Activated T-helper 1 cell treated with anti-CD3 and anti-CD28 coated beads, Interleukin-12 subunit alpha, Interleukin-12 subunit beta, Interleukin-2, Interleukin-4 antibody, amounts not matched to agents 30 ng/mL and 10 ng/mL and 1 ng/mL, durations not matched to agents 14 hours and 24 hours and 36 hours (primary cell): ENCODE data around the gene PUS10. TPM values are rescaled to one million over a fixed set of nuclear protein-coding genes. Genes with fewer than 3 reads are reported as not detected.

Experiments used
- DNase-seq: peaks from one replicate; pipeline ENCODE4 v3.0.0; 2021; ENCODE audit warnings: low spot score
- H3K27ac Mint-ChIP-seq: one replicate; pipeline ENCODE4 v1.8.0; 2021; ENCODE audit warnings: mild to moderate bottlenecking, mixed read lengths
- H3K27me3 Mint-ChIP-seq: one replicate; pipeline ENCODE4 v1.8.0; 2022; ENCODE audit warnings: mild to moderate bottlenecking, moderate library complexity, mixed read lengths; ENCODE audit not compliant: insufficient read depth
- H3K36me3 Mint-ChIP-seq: one replicate; pipeline ENCODE4 v1.8.0; 2021; ENCODE audit warnings: low read depth, mixed read lengths
- H3K4me1 Mint-ChIP-seq: one replicate; pipeline ENCODE4 v1.8.0; 2021; ENCODE audit warnings: low read depth, mixed read lengths
- H3K4me3 Mint-ChIP-seq: one replicate; pipeline ENCODE4 v1.8.0; 2021; ENCODE audit warnings: mild to moderate bottlenecking, moderate library complexity, mixed read lengths
- H3K9me3 Mint-ChIP-seq: one replicate; pipeline ENCODE4 v1.8.0; 2021; ENCODE audit warnings: mixed read lengths
- intact Hi-C: fragments of 100-400 bp; cut with micrococcal nuclease; formaldehyde crosslinking; loops from one replicate; pipeline ENCODE4 v1.15.1; 2024
- total RNA-seq: library from RNA; stranded (reverse); gene quantifications from 2 replicates; pipeline ENCODE4 v1.2.3, GENCODE V29; 2022

PUS10 gene
- total RNA-seq, 1 donor from 2014 or later: 5.9 TPM

DNA sequence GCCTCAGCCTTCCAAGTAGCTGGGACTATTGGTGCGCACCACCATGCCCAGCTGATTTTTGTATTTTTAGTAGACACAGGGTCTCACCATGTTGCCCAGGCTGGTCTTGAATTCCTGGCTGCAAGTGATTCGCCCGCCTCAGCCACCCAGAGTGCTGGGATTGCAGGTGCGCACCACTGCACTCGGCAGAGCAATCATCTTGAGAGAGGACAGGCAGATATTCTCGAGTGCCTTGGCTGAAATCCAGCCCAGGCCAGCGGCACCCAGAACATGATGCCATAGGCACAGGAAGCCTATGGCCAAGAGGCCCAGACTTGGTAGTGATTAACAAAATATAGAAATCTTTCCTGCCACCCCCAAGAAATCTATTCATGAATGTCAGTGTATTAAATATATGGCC, 58.6 kb downstream of the PUS10 start:
- peaks cover 4% of the 10 kb centered on the region for H3K9me3 Mint-ChIP-seq
- peaks cover 10% of the 10 kb centered on the region for H3K36me3 Mint-ChIP-seq
- intact Hi-C loops: no loop called here
- H3K27me3 Mint-ChIP-seq: no peaks in the 10 kb centered on the region
- DNase-seq: no peak
- H3K4me1 Mint-ChIP-seq: peaks cover 9% of the 10 kb centered on the region
- no peak overlapping the region for H3K4me3 Mint-ChIP-seq
- no peak overlapping the region for H3K27ac Mint-ChIP-seq

DNA sequence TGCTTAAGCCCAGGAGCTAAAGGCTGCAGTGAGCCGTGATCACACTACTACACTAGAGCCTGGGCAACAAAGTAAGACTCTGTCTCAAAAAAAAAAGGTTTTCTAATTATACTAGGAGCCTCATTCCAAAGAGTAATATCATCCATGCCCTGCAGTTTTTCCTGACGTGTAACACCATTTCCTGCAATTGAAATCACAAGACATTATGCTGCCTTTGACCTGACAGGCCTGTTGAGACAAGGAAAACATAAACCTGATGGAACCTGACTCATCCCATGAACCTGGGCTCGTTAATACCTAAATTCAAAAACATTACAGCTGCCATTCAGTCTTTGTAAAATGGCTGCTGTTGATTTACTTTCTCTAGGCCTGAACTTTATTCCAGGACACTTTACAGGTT, 59.3 kb downstream of the PUS10 start:
- Mint-ChIP-seq H3K27me3 (no peaks in the 10 kb centered on the region), H3K4me3 (no peak overlapping the region), H3K27ac (no peak overlapping the region), H3K9me3 (no peaks in the 10 kb centered on the region), H3K4me1 (peaks cover 9% of the 10 kb centered on the region), H3K36me3 (peaks cover 9% of the 10 kb centered on the region)
- intact Hi-C loops: no loop called here
- DNase-seq: no peak

DNA sequence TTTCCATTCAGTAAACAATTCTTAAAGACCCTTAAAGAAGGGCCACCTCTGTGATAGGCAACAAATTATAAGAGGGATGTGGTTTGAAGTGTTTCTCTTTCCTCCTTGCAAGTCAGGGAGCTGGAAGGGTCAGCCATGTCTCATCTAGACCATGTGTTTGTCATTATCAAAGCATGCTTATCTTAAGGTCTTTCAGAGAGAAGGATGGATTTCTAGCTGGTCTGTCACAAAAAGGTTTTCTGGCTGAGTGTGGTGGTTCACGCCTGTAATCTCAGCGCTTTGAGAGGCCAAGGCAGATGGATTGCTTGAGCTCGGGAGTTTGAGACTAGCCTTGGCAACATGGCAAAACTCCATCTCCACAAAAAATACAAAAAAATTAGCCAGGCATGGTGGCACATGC, 59.7 kb downstream of the PUS10 start:
- H3K27ac Mint-ChIP-seq: no peak overlapping the region
- H3K36me3 Mint-ChIP-seq: peaks cover 12% of the 10 kb centered on the region
- H3K4me1 Mint-ChIP-seq: peaks cover 10% of the 10 kb centered on the region
- intact Hi-C loops: no loop called here
- H3K27me3 Mint-ChIP-seq: no peaks in the 10 kb centered on the region
- no peak for DNase-seq
- H3K9me3 Mint-ChIP-seq: no peaks in the 10 kb centered on the region
- H3K4me3 Mint-ChIP-seq: no peak overlapping the region

DNA sequence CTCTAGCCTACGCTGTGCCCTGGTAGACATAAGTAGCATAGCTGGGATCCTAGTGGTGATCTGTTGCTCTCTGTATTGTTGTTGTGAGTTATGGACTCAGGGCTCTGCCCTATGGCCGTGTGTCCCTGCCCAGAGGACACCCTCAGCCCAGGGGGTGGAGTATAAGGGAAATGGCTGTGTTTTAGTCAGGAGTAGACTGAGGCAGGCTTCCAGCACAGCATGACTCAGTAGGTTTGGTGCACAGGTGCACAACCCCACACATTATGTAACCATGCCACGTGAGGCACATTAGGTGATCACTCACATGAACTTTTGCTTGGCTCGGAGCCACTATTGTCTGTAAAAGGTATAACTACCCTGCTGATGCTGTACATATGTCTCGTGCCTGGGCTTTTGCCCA, 60.4 kb downstream of the PUS10 start:
- H3K27me3 Mint-ChIP-seq: no peaks in the 10 kb centered on the region
- H3K4me3 Mint-ChIP-seq: no peak overlapping the region
- no peak overlapping the region for H3K27ac Mint-ChIP-seq
- H3K36me3 Mint-ChIP-seq: peaks cover 17% of the 10 kb centered on the region
- H3K4me1 Mint-ChIP-seq: peaks cover 10% of the 10 kb centered on the region
- no peak for DNase-seq
- no peaks in the 10 kb centered on the region for H3K9me3 Mint-ChIP-seq
- intact Hi-C loops: no loop called here

DNA sequence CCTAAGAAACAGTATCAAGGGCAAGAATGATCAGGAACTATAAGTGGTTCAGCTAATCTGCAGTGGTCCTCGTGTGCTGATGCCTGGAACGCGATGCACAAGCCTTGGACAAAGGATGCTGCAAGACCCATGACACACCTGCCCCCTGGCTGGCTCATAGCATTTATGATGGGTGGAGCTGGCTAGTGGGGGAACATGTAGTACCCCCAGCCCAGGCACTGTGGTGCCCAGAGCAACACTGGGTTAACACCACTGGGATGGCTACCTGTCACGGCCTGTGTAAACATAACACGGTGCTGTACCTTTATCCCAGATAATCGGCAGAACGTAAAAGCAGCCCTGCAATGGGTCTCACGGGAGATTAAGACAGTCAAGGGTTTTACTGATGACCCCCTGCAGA, 60.8 kb downstream of the PUS10 start:
- no peak overlapping the region for H3K27ac Mint-ChIP-seq
- H3K36me3 Mint-ChIP-seq: peaks cover 17% of the 10 kb centered on the region
- H3K4me3 Mint-ChIP-seq: no peak overlapping the region
- H3K4me1 Mint-ChIP-seq: peaks cover 10% of the 10 kb centered on the region
- intact Hi-C loops: no loop called here
- H3K27me3 Mint-ChIP-seq: no peaks in the 10 kb centered on the region
- DNase-seq: no peak
- no peaks in the 10 kb centered on the region for H3K9me3 Mint-ChIP-seq

DNA sequence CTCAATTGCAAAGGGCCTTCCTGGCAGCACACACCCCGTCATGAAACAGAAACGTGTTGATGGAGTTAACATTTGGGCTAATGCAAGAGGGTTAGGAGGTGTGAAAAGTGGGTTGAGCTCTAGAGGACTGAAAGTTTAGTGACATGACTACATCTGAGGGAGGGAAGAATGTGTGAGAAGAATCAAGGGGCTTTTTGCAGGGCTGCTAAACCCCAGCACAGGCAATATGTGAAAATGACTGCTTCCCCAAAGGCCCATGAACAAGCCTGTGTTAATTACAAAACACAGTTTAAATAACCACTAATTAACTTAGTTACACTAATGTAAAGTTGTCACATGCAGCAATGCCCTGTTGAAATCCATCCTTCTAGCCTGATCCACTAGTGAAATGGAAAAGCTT, 63.9 kb downstream of the PUS10 start:
- Mint-ChIP-seq H3K27me3 (no peaks in the 10 kb centered on the region), H3K36me3 (peaks cover 27% of the 10 kb centered on the region), H3K4me3 (no peak overlapping the region), H3K9me3 (no peaks in the 10 kb centered on the region), H3K4me1 (peaks cover 10% of the 10 kb centered on the region), H3K27ac (no peak overlapping the region)
- no peak for DNase-seq
- intact Hi-C loops: no loop called here

DNA sequence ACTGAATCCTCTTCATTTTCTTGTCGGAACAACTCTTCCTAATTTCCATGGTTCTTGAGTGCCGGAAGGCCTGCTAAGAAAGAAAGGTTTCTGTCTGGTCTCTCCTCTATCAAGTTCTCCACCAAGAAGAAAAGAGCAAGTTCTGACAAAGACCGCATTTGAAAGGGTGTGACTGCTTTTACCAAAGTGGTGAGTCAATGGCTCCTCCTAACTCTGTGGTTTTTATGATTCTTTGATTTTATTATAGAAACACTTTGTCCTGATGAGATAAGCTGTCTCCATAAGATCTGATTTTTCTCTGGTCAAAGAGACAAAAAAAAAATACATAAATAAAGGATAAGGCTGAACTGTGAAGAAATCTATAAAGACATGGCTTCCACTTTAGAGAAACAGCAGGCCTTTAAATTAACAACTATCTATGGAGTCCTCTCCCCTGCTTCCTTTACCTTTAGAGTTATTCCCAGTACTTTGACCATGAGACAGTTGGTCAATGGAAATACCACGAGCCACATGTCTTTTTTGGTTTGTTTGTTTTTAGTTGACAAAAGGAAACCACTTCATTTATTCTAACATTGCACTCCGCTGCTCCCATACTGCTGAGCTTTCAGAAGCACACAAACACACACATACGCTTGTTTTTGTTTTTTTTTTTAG, 69.0 kb downstream of the PUS10 start:
- Mint-ChIP-seq H3K4me3 (no peak overlapping the region), H3K9me3 (no peaks in the 10 kb centered on the region), H3K27me3 (no peaks in the 10 kb centered on the region), H3K27ac (no peak overlapping the region), H3K4me1 (peaks cover 5% of the 10 kb centered on the region), H3K36me3 (peaks cover 44% of the 10 kb centered on the region)
- DNase-seq: no peak
- intact Hi-C loops: loop anchor here (10.0 kb wide), 1 partner anchor 46 kb away; no protein-coding TSS in a partner anchor

DNA sequence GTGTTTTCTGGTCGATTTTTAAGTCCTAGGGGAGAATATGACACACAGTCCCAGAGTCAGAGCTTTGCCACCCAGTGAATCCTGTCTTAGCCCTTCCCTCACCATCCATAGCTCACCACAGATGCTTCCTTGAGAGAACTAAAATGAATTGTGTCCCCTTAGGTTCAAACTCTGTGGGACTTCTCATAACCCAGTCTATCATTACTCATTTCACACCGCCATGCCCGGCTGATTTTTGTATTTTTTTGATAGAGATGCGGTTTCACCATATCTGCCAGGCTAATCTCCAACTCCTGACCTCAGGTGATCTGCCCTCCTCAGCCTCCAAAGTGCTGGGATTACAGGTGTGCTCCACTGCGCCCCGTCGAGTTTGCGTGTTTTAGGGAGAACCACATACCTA, 69.9 kb downstream of the PUS10 start:
- H3K4me3 Mint-ChIP-seq: no peak overlapping the region
- peaks cover 38% of the 10 kb centered on the region for H3K36me3 Mint-ChIP-seq
- intact Hi-C loops: loop anchor here (10.0 kb wide), 1 partner anchor 47 kb away; no protein-coding TSS in a partner anchor

DNA sequence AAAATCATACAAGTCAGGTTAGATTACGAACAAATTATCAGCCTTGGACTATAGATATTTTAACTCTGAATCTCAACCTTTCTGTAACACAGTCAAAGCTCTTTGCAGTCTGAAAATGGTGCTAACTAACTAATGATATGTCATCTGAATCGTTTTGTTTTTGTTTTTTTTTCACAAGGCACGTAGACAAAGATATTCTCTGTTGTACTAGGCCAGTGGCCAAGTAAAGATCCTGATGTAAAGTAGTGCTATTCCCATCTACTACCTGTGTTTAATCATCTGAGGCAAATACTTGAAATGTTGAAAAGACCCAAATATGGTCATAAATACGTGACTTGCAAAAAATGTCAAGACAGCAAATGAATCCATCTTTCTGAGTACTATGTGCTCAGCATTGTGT, 71.0 kb downstream of the PUS10 start:
- intact Hi-C loops: loop anchor here (10.0 kb wide), 1 partner anchor 48 kb away; no protein-coding TSS in a partner anchor
- Mint-ChIP-seq H3K36me3 (peaks cover 37% of the 10 kb centered on the region), H3K4me3 (no peak overlapping the region), H3K4me1 (no peaks in the 10 kb centered on the region), H3K9me3 (no peaks in the 10 kb centered on the region), H3K27ac (no peak overlapping the region), H3K27me3 (no peaks in the 10 kb centered on the region)
- no peak for DNase-seq

More for the DNA sequence above, 69.9 kb downstream of the PUS10 start:
- Mint-ChIP-seq H3K9me3 (no peaks in the 10 kb centered on the region), H3K27me3 (no peaks in the 10 kb centered on the region), H3K27ac (no peak overlapping the region), H3K4me1 (no peaks in the 10 kb centered on the region)
- no peak for DNase-seq

DNA sequence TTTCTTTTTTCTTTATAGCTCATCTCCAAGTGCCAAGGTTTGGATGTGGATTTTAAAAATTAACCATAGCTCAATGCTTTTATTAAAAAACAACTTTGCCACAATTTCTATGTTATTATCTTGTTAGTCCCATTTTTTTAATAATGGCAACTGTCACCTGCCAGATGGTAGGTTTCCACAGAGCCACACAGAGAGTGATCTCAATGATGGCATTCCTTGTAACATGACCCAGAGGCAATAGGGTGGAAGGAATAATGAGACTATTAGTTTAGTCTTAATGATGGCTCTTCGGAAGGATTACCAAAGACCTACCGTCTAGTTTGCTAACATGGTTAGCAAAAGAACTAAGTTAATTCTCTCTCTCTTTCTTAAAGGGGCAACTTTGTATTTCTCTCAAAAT, 72.7 kb downstream of the PUS10 start:
- no peaks in the 10 kb centered on the region for H3K4me1 Mint-ChIP-seq
- peaks cover 32% of the 10 kb centered on the region for H3K36me3 Mint-ChIP-seq
- no peak overlapping the region for H3K4me3 Mint-ChIP-seq
- no peaks in the 10 kb centered on the region for H3K9me3 Mint-ChIP-seq
- intact Hi-C loops: loop anchor here (10.0 kb wide), 1 partner anchor 49 kb away; no protein-coding TSS in a partner anchor
- DNase-seq: no peak
- no peaks in the 10 kb centered on the region for H3K27me3 Mint-ChIP-seq
- H3K27ac Mint-ChIP-seq: no peak overlapping the region

DNA sequence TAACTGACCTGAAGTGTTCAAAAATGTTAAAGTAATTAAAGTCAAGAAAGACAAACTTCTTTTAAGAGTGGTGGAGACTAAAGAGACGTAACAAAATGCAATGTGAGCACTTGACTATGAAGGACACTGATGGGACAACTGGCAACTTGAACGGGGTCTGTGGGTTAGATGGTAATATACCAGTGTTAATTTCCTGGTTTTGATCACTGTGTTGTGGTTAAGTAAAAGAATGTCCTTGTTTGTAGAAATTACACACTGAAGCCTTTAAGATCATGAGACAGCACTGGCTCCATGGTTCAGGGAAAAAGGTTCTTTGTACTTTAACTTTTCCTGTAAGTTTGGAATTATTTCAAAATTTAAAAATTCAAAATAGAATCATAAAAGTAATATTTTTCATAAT, 78.4 kb downstream of the PUS10 start:
- Mint-ChIP-seq H3K27me3 (no peaks in the 10 kb centered on the region), H3K4me3 (no peak overlapping the region), H3K9me3 (no peaks in the 10 kb centered on the region), H3K36me3 (peaks cover 45% of the 10 kb centered on the region), H3K4me1 (peaks cover 19% of the 10 kb centered on the region), H3K27ac (no peak overlapping the region)
- no peak for DNase-seq
- intact Hi-C loops: loop anchor here (10.0 kb wide), 2 partner anchors 55 to 945 kb away; partner anchors contain the start of gene CCT4

DNA sequence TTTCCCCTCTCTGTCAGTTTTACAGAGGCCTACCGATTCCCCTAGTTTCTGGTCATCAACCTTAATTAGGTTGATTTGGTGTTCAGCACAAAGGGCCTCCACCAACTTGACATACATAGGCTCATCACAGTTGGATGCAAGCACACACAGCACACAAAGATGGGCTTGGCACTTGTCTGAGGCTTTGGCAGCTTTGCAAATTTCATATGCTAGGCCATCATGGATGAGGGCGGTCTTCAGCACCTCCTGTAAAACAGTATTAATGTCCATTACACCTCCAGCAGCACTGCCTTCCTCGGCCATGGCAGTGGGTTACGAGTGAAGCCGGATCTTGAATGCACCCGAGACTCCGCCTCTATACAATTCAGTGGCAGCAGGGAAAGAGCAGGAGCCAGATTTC, 79.8 kb downstream of the PUS10 start:
- DNase-seq: no peak
- Mint-ChIP-seq H3K9me3 (no peaks in the 10 kb centered on the region), H3K4me3 (no peak overlapping the region), H3K27me3 (no peaks in the 10 kb centered on the region), H3K36me3 (peaks cover 49% of the 10 kb centered on the region), H3K4me1 (peaks cover 19% of the 10 kb centered on the region), H3K27ac (no peak overlapping the region)
- intact Hi-C loops: loop anchor here (10.0 kb wide), 1 partner anchor 946 kb away; the partner anchor contains the start of gene CCT4

DNA sequence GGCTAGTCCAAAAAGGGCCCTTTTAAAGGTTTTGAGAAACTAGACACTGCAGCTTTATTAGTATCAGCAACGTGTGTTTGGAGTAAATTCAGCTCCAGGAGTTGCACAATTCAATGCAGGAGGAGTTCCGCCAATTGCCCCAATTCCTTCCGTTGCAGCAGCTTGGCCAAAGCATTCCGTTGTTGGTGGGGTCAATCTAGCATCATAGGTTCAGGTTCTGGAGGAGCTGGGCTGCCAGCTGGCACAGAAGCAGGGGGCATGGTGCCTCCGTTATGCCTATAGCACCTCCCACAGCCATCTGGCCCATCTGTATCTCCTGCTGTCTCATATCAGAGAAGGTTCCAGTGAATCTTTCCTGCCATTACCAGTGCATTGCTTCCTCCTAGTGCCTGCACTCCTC, 81.3 kb downstream of the PUS10 start:
- H3K9me3 Mint-ChIP-seq: no peaks in the 10 kb centered on the region
- no peak for DNase-seq
- H3K27ac Mint-ChIP-seq: no peak overlapping the region
- no peak overlapping the region for H3K4me3 Mint-ChIP-seq
- peaks cover 58% of the 10 kb centered on the region for H3K36me3 Mint-ChIP-seq
- intact Hi-C loops: loop anchor here (10.0 kb wide), 1 partner anchor 948 kb away; the partner anchor contains the start of gene CCT4
- no peaks in the 10 kb centered on the region for H3K27me3 Mint-ChIP-seq
- H3K4me1 Mint-ChIP-seq: peaks cover 19% of the 10 kb centered on the region
